Spleen (tissue), 11 donors: ENCODE data around the gene NANS. TPM values are rescaled to one million over a fixed set of nuclear protein-coding genes. Genes with fewer than 3 reads are reported as not detected.
A peak's percentile ranks its signal among the peaks of the same experiment; 100 is the strongest.

ENCODE experiments used
- DNase-seq: peaks from one replicate; pipeline ENCODE4 v3.0.0-alpha.2; 2020
- H3K27ac ChIP-seq, 8 donors: fragments of 200-600 bp; sonication (generic) in 7 of 8; 1 replicate in 4 of 8; 2 replicates in 4 of 8; pipeline versions ENCODE4 v1.5.0 to v1.8.0; 2016 to 2021; ENCODE audit warnings: inconsistent platforms in 4 of 8, mild to moderate bottlenecking in 4 of 8, moderate library complexity in 1 of 8
- H3K27me3 ChIP-seq, 7 donors: fragments of 200-600 bp; sonication (generic) in 6 of 7; replicated peaks in 1 of 7; 1 replicate in 4 of 7; 2 replicates in 3 of 7; pipeline versions ENCODE4 v1.5.0 to v1.8.0; 2016 to 2021; ENCODE audit warnings: inconsistent platforms in 3 of 7, mild to moderate bottlenecking in 1 of 7
- H3K36me3 ChIP-seq, 6 donors: fragments of 200-600 bp; sonication (generic) in 5 of 6; 1 replicate in 4 of 6; 2 replicates in 2 of 6; pipeline versions ENCODE4 v1.5.0 to v1.8.0; 2016 to 2021; ENCODE audit warnings: inconsistent platforms in 2 of 6
- H3K4me1 ChIP-seq, 6 donors: fragments of 200-600 bp; sonication (generic) in 5 of 6; 1 replicate in 3 of 6; 2 replicates in 3 of 6; pipeline versions ENCODE4 v1.5.0 to v1.8.0; 2016 to 2021; ENCODE audit warnings: inconsistent platforms in 3 of 6
- H3K4me3 ChIP-seq, 8 donors: fragments of 200-600 bp; sonication (generic) in 7 of 8; 1 replicate in 4 of 8; 2 replicates in 4 of 8; pipeline versions ENCODE4 v1.5.0 to v1.8.0; 2016 to 2021; ENCODE audit warnings: inconsistent platforms in 4 of 8, mild to moderate bottlenecking in 4 of 8, moderate library complexity in 2 of 8
- H3K9me3 ChIP-seq, 8 donors: fragments of 200-600 bp; sonication (generic) in 7 of 8; 1 replicate in 4 of 8; 2 replicates in 4 of 8; pipeline versions ENCODE4 v1.5.0 to v1.8.0; 2016 to 2021; ENCODE audit warnings: inconsistent platforms in 4 of 8
- POLR2A ChIP-seq, 3 donors: fragments of 450-650 bp; IDR thresholded peaks; one replicate each; pipeline ENCODE4 v1.5.1; 2017; ENCODE audit warnings: antibody characterized with exemption in 3 of 3, mild to moderate bottlenecking in 1 of 3
- POLR2AphosphoS5 ChIP-seq, 3 donors: sonication (generic); formaldehyde crosslinking; IDR thresholded peaks; one replicate each; pipeline ENCODE4 v1.5.1; 2017; ENCODE audit warnings: antibody characterized with exemption in 3 of 3
- WGBS, 5 donors: extraction: QIAGEN DNeasy Blood & Tissue Kit in 3 of 5; methylation state at CpG; one replicate each; pipeline versions ENCODE4 v1.1.5 to v1.1.7; 2013 to 2018; 5-methylcytosine and 5-hydroxymethylcytosine counted together
- intact Hi-C: fragments of 100-400 bp; cut with DNase I; formaldehyde crosslinking; loops from one replicate; pipeline ENCODE4 v1.15.0; 2023; ENCODE audit warnings: low total_unique reads
- polyA plus RNA-seq, 3 donors: library from polyadenylated mRNA; stranded (reverse); fragments of 200-250 nt; gene quantifications; one replicate each; pipeline ENCODE4 v1.2.1, GENCODE V29; 2013
- total RNA-seq, 7 donors: library from RNA; depleted of rRNA in 3 of 7; stranded (reverse); fragments of >200 nt in 3 of 7; fragmentation: NEBNext Ultra II Directional in 4 of 7; extraction: Animal tissue kit (Norgen Biotek cat#: 25700) in 4 of 7; gene quantifications; one replicate each; pipeline versions ENCODE4 v1.1.0 to v1.2.1, GENCODE V29; 2016 to 2021
- TF ChIP-seq, protein P1 (sequence below), 11 experiments: fragments of 200-600 bp in 7 of 11; fragments of 450-650 bp in 4 of 11; sonication (generic) in 4 of 11; IDR thresholded peaks in 8 of 11; conservative IDR thresholded peaks in 3 of 11; 1 replicate in 7 of 11; 2 replicates in 4 of 11; pipeline versions ENCODE4 v1.4.0 to v1.8.0; 2016 to 2021; ENCODE audit warnings: antibody characterized with exemption in 11 of 11, inconsistent platforms in 4 of 11, mild to moderate bottlenecking in 1 of 11
- donor health status: healthy with polysubstance abuse.
- donor health status: DM: no; HTN: no; CAD: no; lungs with moderate emphysema.
- donor health status: DM: no; HTN: no; CAD: no.
- donor health status: Bipolar disorder and iron deficiency.
- donor health status: healthy.
- donor health status: DM: no; HTN: no; CAD: no.
- donor health status: DM: yes; HTN: yes; CAD: no.

The NANS gene
- total and polyA plus RNA-seq, 10 donors: 30.6 to 87.3 (median 53.1) TPM

DNA sequence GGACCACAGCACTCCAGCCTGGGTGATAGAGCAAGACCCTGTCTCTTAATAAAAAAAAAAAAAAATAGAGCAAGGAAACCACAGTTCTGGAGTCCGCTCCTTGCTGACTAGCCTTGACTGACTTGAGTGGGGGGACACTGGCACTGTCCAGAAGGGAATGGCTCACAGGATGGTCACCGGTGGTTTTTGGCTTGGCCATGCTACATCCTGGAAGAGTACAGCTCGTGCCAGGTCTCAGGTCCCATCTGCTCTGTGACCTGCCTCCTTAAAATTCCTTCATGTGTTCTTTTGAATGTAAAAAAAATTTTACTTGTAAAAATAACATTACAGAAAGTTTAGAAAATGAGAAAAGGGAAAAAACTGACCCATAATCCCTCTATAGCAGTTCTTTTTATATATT, 5.6 kb downstream of the NANS start:
- Histone ChIP-seq H3K4me3 (no peak overlapping the region), H3K4me1 (peaks cover 6 to 35% (median 24%) of the 10 kb centered on the region in 6 donors), H3K9me3 (no peaks in the 10 kb centered on the region), H3K27me3 (no peaks in the 10 kb centered on the region), H3K27ac (no peak overlapping the region), H3K36me3 (peaks cover 0 to 69% (median 46%) of the 10 kb centered on the region in 6 donors)
- intact Hi-C loops: no loop called here
- TF ChIP-seq POLR2A (IDR thresholded peaks at IDR 0.05): no peak
- TF ChIP-seq POLR2AphosphoS5 (IDR thresholded peaks at IDR 0.05): no peak
- TF ChIP-seq, protein P1, sequence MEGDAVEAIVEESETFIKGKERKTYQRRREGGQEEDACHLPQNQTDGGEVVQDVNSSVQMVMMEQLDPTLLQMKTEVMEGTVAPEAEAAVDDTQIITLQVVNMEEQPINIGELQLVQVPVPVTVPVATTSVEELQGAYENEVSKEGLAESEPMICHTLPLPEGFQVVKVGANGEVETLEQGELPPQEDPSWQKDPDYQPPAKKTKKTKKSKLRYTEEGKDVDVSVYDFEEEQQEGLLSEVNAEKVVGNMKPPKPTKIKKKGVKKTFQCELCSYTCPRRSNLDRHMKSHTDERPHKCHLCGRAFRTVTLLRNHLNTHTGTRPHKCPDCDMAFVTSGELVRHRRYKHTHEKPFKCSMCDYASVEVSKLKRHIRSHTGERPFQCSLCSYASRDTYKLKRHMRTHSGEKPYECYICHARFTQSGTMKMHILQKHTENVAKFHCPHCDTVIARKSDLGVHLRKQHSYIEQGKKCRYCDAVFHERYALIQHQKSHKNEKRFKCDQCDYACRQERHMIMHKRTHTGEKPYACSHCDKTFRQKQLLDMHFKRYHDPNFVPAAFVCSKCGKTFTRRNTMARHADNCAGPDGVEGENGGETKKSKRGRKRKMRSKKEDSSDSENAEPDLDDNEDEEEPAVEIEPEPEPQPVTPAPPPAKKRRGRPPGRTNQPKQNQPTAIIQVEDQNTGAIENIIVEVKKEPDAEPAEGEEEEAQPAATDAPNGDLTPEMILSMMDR (IDR thresholded peaks at IDR 0.05 in 8 of 11, conservative IDR thresholded peaks at IDR 0.05 in 3 of 11): no peak
- whole genome bisulfite sequencing, 5 donors: 84 to 94% (median 91%) methylated on average over 3 of the region's 3 CpGs
- DNase-seq: peak; percentile 30

DNA sequence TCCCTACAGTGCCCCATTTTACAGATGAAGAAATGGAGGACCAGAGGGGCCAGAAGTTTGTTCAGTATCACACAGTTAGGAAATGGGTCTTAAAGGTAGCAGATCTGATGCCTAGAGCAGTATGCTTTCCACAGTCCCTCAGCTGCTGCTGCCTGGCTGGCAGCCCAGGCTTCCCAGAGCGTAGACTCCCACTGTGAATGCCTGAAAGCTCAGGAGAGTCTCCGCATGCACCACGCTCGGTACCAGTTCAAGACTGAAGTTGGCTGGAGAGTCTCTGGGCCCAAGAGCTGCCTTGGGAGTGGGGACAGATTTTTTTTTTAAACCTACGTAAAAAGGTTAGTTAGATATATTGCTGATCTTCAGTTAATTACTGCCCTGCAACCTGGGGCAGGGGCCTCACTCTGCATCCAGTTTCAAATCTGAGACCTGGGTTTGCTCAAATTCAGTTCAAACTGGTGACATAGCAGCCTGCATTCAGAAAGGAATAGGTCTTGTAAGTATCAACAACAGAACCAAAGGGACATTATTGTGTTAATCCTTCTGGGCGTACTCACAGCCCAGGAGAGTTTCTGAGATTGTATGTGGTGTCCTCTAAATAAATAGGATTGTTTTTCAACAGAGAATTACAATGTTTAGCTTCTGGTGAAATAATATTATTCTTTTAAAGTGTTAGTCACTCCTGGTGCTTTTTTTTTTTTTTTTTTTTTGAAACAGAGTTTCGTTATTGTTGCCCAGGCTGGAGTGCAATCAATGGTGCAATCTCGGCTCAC, 8.3 kb downstream of the NANS start:
- Histone ChIP-seq H3K36me3 (peaks cover 0 to 92% (median 48%) of the 10 kb centered on the region in 6 donors), H3K4me3 (no peak overlapping the region), H3K27me3 (no peaks in the 10 kb centered on the region), H3K27ac (peak overlapping the region in 1 of 8 donors; percentile 26), H3K9me3 (no peaks in the 10 kb centered on the region), H3K4me1 (peaks cover 0 to 9% (median 1%) of the 10 kb centered on the region in 6 donors)
- DNase-seq: peak; percentile 51
- WGBS, 5 donors: 85 to 95% (median 91%) methylated on average over 8 of the region's 8 CpGs
- TF ChIP-seq POLR2AphosphoS5 (IDR thresholded peaks at IDR 0.05) (no peak), POLR2A (IDR thresholded peaks at IDR 0.05) (no peak)
- TF ChIP-seq, protein P1 (IDR thresholded peaks at IDR 0.05 in 8 of 11, conservative IDR thresholded peaks at IDR 0.05 in 3 of 11): no peak
- intact Hi-C loops: no loop called here

DNA sequence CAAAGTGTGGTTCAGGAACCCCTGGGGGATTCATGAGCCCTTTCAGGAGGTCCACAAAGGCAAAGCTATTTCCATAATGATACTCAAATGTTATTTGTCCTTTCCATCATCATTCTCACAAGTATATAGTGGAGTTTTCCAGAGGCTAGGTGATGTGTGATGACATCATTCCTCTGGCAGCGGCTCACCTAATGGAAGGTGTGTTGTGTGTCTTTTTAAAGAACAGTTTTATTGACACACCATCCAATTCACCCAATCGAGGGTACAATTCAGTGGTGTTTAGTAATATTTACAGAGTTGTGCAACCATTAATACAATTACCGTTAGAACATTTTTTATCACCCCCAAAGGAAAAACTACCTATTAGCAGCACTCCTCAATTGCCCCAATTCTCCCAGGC, 9.7 kb downstream of the NANS start:
- peaks cover 0 to under 1% (median 0%) of the 10 kb centered on the region in 6 donors for H3K4me1 ChIP-seq
- WGBS, 5 donors: 76 to 91% (median 88%) methylated on average over 3 of the region's 3 CpGs
- DNase-seq: no peak
- H3K27ac ChIP-seq: no peak overlapping the region
- H3K27me3 ChIP-seq: no peaks in the 10 kb centered on the region
- no peak overlapping the region for H3K4me3 ChIP-seq
- no peaks in the 10 kb centered on the region for H3K9me3 ChIP-seq
- TF ChIP-seq, protein P1 (IDR thresholded peaks at IDR 0.05 in 8 of 11, conservative IDR thresholded peaks at IDR 0.05 in 3 of 11): no peak
- TF ChIP-seq POLR2AphosphoS5 (IDR thresholded peaks at IDR 0.05): no peak
- TF ChIP-seq POLR2A (IDR thresholded peaks at IDR 0.05): no peak
- intact Hi-C loops: no loop called here
- peaks cover 0 to 95% (median 44%) of the 10 kb centered on the region in 6 donors for H3K36me3 ChIP-seq

DNA sequence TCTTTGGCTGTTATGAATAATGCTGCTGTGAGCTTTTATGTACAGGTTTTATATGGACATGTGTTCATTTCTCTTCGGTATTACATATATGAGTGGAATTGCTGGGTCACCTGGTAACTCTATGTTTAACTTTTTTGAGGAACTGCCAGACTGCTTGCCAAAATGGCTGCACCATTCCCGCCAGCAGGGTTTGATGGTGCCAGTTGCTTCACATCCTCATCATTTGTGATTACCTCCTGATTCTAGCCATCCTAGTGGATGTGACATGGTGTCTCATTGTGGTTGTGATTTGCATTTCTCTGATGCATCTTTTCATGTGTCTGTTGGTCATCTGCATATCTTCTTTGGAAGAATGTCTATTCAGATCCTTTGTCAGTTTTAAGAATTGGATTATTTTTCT, 10.7 kb downstream of the NANS start:
- peak; percentile 24 for DNase-seq
- Histone ChIP-seq H3K27ac (no peak overlapping the region), H3K4me3 (no peak overlapping the region), H3K27me3 (no peaks in the 10 kb centered on the region), H3K9me3 (no peaks in the 10 kb centered on the region), H3K4me1 (peaks cover 0 to 10% (median under 1%) of the 10 kb centered on the region in 6 donors), H3K36me3 (peaks cover 0 to 95% (median 35%) of the 10 kb centered on the region in 6 donors)
- TF ChIP-seq POLR2AphosphoS5 (IDR thresholded peaks at IDR 0.05): no peak
- TF ChIP-seq, protein P1 (IDR thresholded peaks at IDR 0.05 in 8 of 11, conservative IDR thresholded peaks at IDR 0.05 in 3 of 11): no peak
- TF ChIP-seq POLR2A (IDR thresholded peaks at IDR 0.05): no peak
- 83 to 92% (median 88%) methylated on average over 2 of the region's 2 CpGs for WGBS, 5 donors
- intact Hi-C loops: no loop called here
